Neural progenitor cell (in vitro differentiated cells): ENCODE measurements around the gene EPHX1. TPM values are rescaled to one million over a fixed set of nuclear protein-coding genes. Genes with fewer than 3 reads are reported as not detected.

ENCODE experiments used
- DNase-seq: peaks from one replicate; pipeline ENCODE4 v3.0.0-alpha.2; 2016; ENCODE audit warnings: low spot score
- H2AFZ ChIP-seq: fragments of 200-600 bp; sonication (generic); replicated peaks from 2 replicates; pipeline ENCODE4 v1.6.1; 2016; ENCODE audit warnings: antibody characterized with exemption
- H3F3A ChIP-seq: fragments of 200-600 bp; sonication (generic); 2 replicates; pipeline ENCODE4 v1.6.1; 2016; ENCODE audit warnings: antibody characterized with exemption, low read depth
- H3K27ac ChIP-seq: fragments of 200-600 bp; sonication (generic); 2 replicates; pipeline ENCODE4 v1.5.1; 2016; ENCODE audit warnings: mild to moderate bottlenecking
- H3K27me3 ChIP-seq: fragments of 200-600 bp; sonication (generic); 2 replicates; pipeline ENCODE4 v1.6.1; 2016; ENCODE audit warnings: mild to moderate bottlenecking, moderate library complexity
- H3K36me3 ChIP-seq: fragments of 200-600 bp; sonication (generic); 2 replicates; pipeline ENCODE4 v1.5.1; 2016
- H3K4me1 ChIP-seq: fragments of 200-600 bp; sonication (generic); 2 replicates; pipeline ENCODE4 v1.6.1; 2016; ENCODE audit warnings: mixed run types
- H3K4me2 ChIP-seq: fragments of 200-600 bp; sonication (generic); 2 replicates; pipeline ENCODE4 v1.6.1; 2016
- H3K4me3 ChIP-seq: fragments of 200-600 bp; sonication (generic); 2 replicates; pipeline ENCODE4 v1.5.1; 2016
- H3K79me2 ChIP-seq: fragments of 200-600 bp; sonication (generic); 2 replicates; pipeline ENCODE4 v1.6.1; 2016; ENCODE audit warnings: low read depth
- H3K9ac ChIP-seq: fragments of 200-600 bp; sonication (generic); 2 replicates; pipeline ENCODE4 v1.6.1; 2016
- H3K9me3 ChIP-seq: fragments of 200-600 bp; sonication (generic); 2 replicates; pipeline ENCODE4 v1.5.1; 2016; ENCODE audit warnings: low read depth
- H4K20me1 ChIP-seq: fragments of 200-600 bp; sonication (generic); 2 replicates; pipeline ENCODE4 v1.6.1; 2016; ENCODE audit warnings: low read depth
- H3K27ac Mint-ChIP-seq: 3 replicates; pipeline ENCODE4 v1.8.0; 2021; ENCODE audit warnings: mixed read lengths
- H3K27me3 Mint-ChIP-seq: 2 replicates; pipeline ENCODE4 v1.8.0; 2022; ENCODE audit warnings: low read depth, mild to moderate bottlenecking, inconsistent platforms, moderate library complexity, mixed read lengths; ENCODE audit not compliant: insufficient read depth
- H3K36me3 Mint-ChIP-seq: 3 replicates; pipeline ENCODE4 v1.8.0; 2021; ENCODE audit warnings: mixed read lengths
- H3K4me1 Mint-ChIP-seq: 3 replicates; pipeline ENCODE4 v1.8.0; 2021; ENCODE audit warnings: mixed read lengths
- H3K4me3 Mint-ChIP-seq: 3 replicates; pipeline ENCODE4 v1.8.0; 2021; ENCODE audit warnings: mild to moderate bottlenecking, moderate library complexity, mixed read lengths
- H3K9me3 Mint-ChIP-seq: 3 replicates; pipeline ENCODE4 v1.8.0; 2020; ENCODE audit warnings: mixed read lengths
- EZH2 ChIP-seq: fragments of 200-600 bp; sonication (generic); IDR thresholded peaks from 2 replicates; pipeline ENCODE4 v1.6.1; 2017; ENCODE audit warnings: antibody characterized with exemption, mild to moderate bottlenecking, moderate library complexity
- EZH2phosphoT487 ChIP-seq: fragments of 200-600 bp; sonication (generic); IDR thresholded peaks from 2 replicates; pipeline ENCODE4 v1.6.1; 2017; ENCODE audit warnings: antibody characterized with exemption
- total RNA-seq: library from RNA; depleted of rRNA; stranded (reverse); fragments of >200 nt; gene quantifications from 2 replicates; pipeline ENCODE4 v1.2.3, GENCODE V29; 2015; ENCODE audit warnings: low replicate concordance
- TF ChIP-seq, protein P1 (sequence below): fragments of 200-600 bp; sonication (generic); IDR thresholded peaks from 2 replicates; pipeline ENCODE4 v1.5.1; 2017; ENCODE audit warnings: antibody characterized with exemption, mild to moderate bottlenecking

EPHX1 gene
- total RNA-seq, 1 donor from 2014 or later: 4.3 TPM

DNA sequence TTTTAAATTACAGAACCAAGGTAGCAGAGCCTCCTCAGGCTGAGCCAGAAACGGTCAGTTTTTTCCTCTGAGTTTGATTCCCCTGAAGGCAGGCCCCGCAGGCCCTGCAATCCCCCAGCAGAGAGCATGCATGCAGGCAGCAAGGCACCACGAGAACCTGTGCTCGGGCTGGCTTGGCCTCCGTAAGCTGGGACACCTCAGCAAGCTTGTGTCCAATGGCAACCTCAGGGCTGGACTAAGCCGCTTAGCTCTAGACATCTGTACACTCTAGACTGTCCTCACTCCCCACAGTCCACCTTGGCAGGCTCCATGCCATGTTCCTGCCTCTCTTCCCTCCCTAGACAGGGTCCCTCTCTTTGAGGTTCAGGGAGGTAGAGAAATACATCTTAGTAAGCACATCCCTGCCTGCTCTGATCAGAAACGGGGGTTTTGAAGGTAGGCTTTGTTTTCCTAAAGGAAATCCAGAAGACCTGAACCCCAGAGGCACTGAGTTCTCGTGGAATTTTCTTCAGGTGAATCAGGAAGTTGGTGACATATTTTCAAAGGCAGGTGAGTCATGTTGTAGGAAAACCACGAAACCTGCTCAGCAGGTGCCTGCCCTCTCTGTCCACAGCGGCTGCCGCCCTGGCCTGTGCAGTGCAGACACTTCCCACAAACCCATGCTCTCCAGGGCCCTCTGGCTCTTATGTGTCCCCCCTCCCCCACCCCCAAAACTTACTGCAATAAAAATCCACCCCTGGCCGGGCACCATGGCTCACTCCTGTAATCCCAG lies 65.3 kb downstream of the EPHX1 start:
- no peak overlapping the region for H3K27ac ChIP-seq
- no peaks in the 10 kb centered on the region for H3K79me2 ChIP-seq
- H3K36me3 ChIP-seq: no peaks in the 10 kb centered on the region
- H4K20me1 ChIP-seq: peaks cover under 1% of the 10 kb centered on the region
- H3K9me3 Mint-ChIP-seq: no peaks in the 10 kb centered on the region
- H3K4me1 Mint-ChIP-seq: peaks cover 10% of the 10 kb centered on the region
- H3K27ac Mint-ChIP-seq: no peak overlapping the region
- DNase-seq: no peak
- H2AFZ ChIP-seq: no peak overlapping the region
- H3K36me3 Mint-ChIP-seq: peaks cover 7% of the 10 kb centered on the region
- no peaks in the 10 kb centered on the region for H3K4me1 ChIP-seq
- no peak overlapping the region for H3K4me3 ChIP-seq
- no peak overlapping the region for H3K4me3 Mint-ChIP-seq
- no peaks in the 10 kb centered on the region for H3F3A ChIP-seq
- TF ChIP-seq, protein P1, sequence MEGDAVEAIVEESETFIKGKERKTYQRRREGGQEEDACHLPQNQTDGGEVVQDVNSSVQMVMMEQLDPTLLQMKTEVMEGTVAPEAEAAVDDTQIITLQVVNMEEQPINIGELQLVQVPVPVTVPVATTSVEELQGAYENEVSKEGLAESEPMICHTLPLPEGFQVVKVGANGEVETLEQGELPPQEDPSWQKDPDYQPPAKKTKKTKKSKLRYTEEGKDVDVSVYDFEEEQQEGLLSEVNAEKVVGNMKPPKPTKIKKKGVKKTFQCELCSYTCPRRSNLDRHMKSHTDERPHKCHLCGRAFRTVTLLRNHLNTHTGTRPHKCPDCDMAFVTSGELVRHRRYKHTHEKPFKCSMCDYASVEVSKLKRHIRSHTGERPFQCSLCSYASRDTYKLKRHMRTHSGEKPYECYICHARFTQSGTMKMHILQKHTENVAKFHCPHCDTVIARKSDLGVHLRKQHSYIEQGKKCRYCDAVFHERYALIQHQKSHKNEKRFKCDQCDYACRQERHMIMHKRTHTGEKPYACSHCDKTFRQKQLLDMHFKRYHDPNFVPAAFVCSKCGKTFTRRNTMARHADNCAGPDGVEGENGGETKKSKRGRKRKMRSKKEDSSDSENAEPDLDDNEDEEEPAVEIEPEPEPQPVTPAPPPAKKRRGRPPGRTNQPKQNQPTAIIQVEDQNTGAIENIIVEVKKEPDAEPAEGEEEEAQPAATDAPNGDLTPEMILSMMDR: no peak
- TF ChIP-seq EZH2 (no peak), EZH2phosphoT487 (no peak)
- no peak overlapping the region for H3K9ac ChIP-seq
- H3K9me3 ChIP-seq: no peaks in the 10 kb centered on the region
- H3K4me2 ChIP-seq: no peak overlapping the region
- peaks cover 4% of the 10 kb centered on the region for H3K27me3 Mint-ChIP-seq
- H3K27me3 ChIP-seq: no peaks in the 10 kb centered on the region

DNA sequence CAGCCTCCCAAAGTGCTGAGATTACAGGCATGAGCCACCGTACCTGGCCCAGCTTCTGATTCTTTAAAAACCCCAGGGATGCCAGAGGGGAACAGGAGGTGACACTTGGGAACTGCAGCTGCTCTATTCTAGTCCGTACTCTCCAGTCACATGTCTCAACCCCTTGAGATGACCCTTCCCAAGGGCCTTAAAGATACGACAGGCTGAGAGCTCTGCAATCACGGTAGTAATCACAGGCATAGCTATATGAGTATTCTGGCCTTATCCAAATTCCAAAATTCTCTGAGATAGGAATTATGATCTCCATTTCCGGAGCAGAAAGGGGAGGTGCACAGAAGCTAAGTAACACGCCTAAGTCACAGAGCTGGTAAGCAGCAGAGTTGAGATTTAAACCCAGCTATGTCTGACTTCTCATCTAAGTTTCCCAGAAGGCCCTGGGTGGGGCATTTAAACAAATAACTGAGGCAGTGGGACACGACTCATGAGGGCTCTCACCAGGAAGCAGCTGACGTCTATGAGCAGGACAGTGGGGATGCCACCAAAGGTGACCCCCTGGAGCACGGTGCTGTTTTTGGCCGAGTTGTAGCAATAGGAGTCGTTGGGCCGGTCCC lies 67.1 kb downstream of the EPHX1 start:
- Histone ChIP-seq H3K27ac (no peak overlapping the region), H2AFZ (no peak overlapping the region), H3K4me3 (no peak overlapping the region), H3K9me3 (no peaks in the 10 kb centered on the region), H3K4me2 (no peak overlapping the region), H4K20me1 (peaks cover 8% of the 10 kb centered on the region), H3K79me2 (no peaks in the 10 kb centered on the region), H3K9ac (no peak overlapping the region), H3K27me3 (peaks cover 17% of the 10 kb centered on the region), H3K36me3 (no peaks in the 10 kb centered on the region), H3F3A (peaks cover 16% of the 10 kb centered on the region), H3K4me1 (peaks cover 10% of the 10 kb centered on the region)
- H3K4me1 Mint-ChIP-seq: peaks cover 14% of the 10 kb centered on the region
- H3K36me3 Mint-ChIP-seq: peaks cover 5% of the 10 kb centered on the region
- TF ChIP-seq EZH2 (no peak), EZH2phosphoT487 (no peak)
- TF ChIP-seq, protein P1: no peak
- H3K4me3 Mint-ChIP-seq: no peak overlapping the region
- H3K27me3 Mint-ChIP-seq: peaks cover 7% of the 10 kb centered on the region
- no peak for DNase-seq
- H3K9me3 Mint-ChIP-seq: no peaks in the 10 kb centered on the region
- H3K27ac Mint-ChIP-seq: no peak overlapping the region

DNA sequence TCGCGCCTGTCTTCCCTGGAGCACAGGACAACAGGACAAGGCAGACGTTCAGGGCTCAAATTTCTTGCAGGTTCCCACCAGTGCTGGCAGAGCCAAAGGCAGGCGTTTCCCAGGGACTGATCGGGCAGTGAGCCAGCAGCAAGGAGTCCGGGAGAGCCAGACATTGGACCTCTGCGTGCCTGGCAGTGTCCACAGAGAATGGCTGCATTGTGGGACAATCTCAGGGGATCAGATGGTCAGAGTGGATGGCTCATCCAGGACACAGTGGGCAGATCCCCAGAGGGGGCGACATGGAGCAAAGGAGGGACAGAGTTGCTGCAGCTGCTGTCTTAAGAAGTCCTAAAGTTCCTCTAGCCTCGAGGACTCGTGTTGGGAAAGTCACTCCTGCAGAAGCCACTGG lies 67.7 kb downstream of the EPHX1 start:
- no peaks in the 10 kb centered on the region for H3K79me2 ChIP-seq
- H3K27ac ChIP-seq: no peak overlapping the region
- H4K20me1 ChIP-seq: peaks cover 8% of the 10 kb centered on the region
- peaks cover 17% of the 10 kb centered on the region for H3F3A ChIP-seq
- no peak overlapping the region for H2AFZ ChIP-seq
- peaks cover 7% of the 10 kb centered on the region for H3K27me3 Mint-ChIP-seq
- no peak overlapping the region for H3K4me3 Mint-ChIP-seq
- H3K9ac ChIP-seq: no peak overlapping the region
- no peak overlapping the region for H3K4me3 ChIP-seq
- no peak overlapping the region for H3K4me2 ChIP-seq
- peaks cover 5% of the 10 kb centered on the region for H3K36me3 Mint-ChIP-seq
- H3K9me3 Mint-ChIP-seq: no peaks in the 10 kb centered on the region
- H3K9me3 ChIP-seq: no peaks in the 10 kb centered on the region
- DNase-seq: peak; percentile 73
- TF ChIP-seq, protein P1: peak; percentile 62
- TF ChIP-seq EZH2: no peak
- peaks cover 10% of the 10 kb centered on the region for H3K4me1 ChIP-seq
- H3K4me1 Mint-ChIP-seq: peaks cover 14% of the 10 kb centered on the region
- no peaks in the 10 kb centered on the region for H3K36me3 ChIP-seq
- peaks cover 22% of the 10 kb centered on the region for H3K27me3 ChIP-seq
- no peak overlapping the region for H3K27ac Mint-ChIP-seq
